ENCODE data around the gene HERC6. TPM values are rescaled to one million over a fixed set of nuclear protein-coding genes. Genes with fewer than 3 reads are reported as not detected.
"Not testable (repeated sequence)": the region's sequence is repeated elsewhere in the genome, so short reads cannot be mapped to it uniquely, and the experiment has no call there.

HERC6 gene
- total and polyA plus RNA-seq, 2 donors from 2014 or later: 7.4 to 15.7 TPM

- Histone ChIP-seq H3K9me3 (ENCODE audit: control insufficient read depth in 2 of 3, insufficient read depth in 1 of 3, low read length in 3 of 3) (no peaks in the 10 kb centered on the region), H3K27ac (ENCODE audit: low read depth in 2 of 2, low read length in 2 of 2) (no peak overlapping the region), H3K4me1 (ENCODE audit: control insufficient read depth in 2 of 3, insufficient read depth in 2 of 3, low read depth in 1 of 3, low read length in 3 of 3) (no peaks in the 10 kb centered on the region), H3K27me3 (ENCODE audit: control insufficient read depth, insufficient read depth, low read length) (no peaks in the 10 kb centered on the region), H3K36me3 (ENCODE audit: control insufficient read depth in 2 of 3, insufficient read depth in 3 of 3, low read length in 3 of 3) (peaks cover 0 to 3% (median 0%) of the 10 kb centered on the region in 3 donors), H3K4me3 (ENCODE audit: low read length in 3 of 3) (no peak overlapping the region), H3K9ac (ENCODE audit: low read length in 3 of 3) (no peak overlapping the region)
- TF ChIP-seq, protein P1, sequence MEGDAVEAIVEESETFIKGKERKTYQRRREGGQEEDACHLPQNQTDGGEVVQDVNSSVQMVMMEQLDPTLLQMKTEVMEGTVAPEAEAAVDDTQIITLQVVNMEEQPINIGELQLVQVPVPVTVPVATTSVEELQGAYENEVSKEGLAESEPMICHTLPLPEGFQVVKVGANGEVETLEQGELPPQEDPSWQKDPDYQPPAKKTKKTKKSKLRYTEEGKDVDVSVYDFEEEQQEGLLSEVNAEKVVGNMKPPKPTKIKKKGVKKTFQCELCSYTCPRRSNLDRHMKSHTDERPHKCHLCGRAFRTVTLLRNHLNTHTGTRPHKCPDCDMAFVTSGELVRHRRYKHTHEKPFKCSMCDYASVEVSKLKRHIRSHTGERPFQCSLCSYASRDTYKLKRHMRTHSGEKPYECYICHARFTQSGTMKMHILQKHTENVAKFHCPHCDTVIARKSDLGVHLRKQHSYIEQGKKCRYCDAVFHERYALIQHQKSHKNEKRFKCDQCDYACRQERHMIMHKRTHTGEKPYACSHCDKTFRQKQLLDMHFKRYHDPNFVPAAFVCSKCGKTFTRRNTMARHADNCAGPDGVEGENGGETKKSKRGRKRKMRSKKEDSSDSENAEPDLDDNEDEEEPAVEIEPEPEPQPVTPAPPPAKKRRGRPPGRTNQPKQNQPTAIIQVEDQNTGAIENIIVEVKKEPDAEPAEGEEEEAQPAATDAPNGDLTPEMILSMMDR (IDR thresholded peaks at IDR 0.05; ENCODE audit: borderline replicate concordance, extremely low read depth, insufficient read depth): no peak
- FAIRE-seq: no peak
- intact Hi-C loops (cut with DNase I): no loop called here
- peak in 1 of 5 donors; percentile 19 for DNase-seq
Measured at GRCh38 chr4:88445252-88445651, 66.6 kb downstream of the HERC6 start.

- DNase-seq (no peak), FAIRE-seq (no peak)
- Histone ChIP-seq H3K27ac (ENCODE audit: low read depth in 2 of 2, low read length in 2 of 2) (no peak overlapping the region), H3K36me3 (ENCODE audit: control insufficient read depth in 2 of 3, insufficient read depth in 3 of 3, low read length in 3 of 3) (peaks cover 0 to 1% (median 0%) of the 10 kb centered on the region in 3 donors), H3K9ac (ENCODE audit: low read length in 3 of 3) (no peak overlapping the region), H3K9me3 (ENCODE audit: control insufficient read depth in 2 of 3, insufficient read depth in 1 of 3, low read length in 3 of 3) (no peaks in the 10 kb centered on the region), H3K4me3 (ENCODE audit: low read length in 3 of 3) (no peak overlapping the region), H3K4me1 (ENCODE audit: control insufficient read depth in 2 of 3, insufficient read depth in 2 of 3, low read depth in 1 of 3, low read length in 3 of 3) (no peaks in the 10 kb centered on the region), H3K27me3 (ENCODE audit: control insufficient read depth, insufficient read depth, low read length) (no peaks in the 10 kb centered on the region)
- TF ChIP-seq, protein P1 (IDR thresholded peaks at IDR 0.05; ENCODE audit: borderline replicate concordance, extremely low read depth, insufficient read depth): no peak
- intact Hi-C loops (cut with DNase I): no loop called here
Measured at GRCh38 chr4:88446124-88446523, 67.5 kb downstream of the HERC6 start.

DNA sequence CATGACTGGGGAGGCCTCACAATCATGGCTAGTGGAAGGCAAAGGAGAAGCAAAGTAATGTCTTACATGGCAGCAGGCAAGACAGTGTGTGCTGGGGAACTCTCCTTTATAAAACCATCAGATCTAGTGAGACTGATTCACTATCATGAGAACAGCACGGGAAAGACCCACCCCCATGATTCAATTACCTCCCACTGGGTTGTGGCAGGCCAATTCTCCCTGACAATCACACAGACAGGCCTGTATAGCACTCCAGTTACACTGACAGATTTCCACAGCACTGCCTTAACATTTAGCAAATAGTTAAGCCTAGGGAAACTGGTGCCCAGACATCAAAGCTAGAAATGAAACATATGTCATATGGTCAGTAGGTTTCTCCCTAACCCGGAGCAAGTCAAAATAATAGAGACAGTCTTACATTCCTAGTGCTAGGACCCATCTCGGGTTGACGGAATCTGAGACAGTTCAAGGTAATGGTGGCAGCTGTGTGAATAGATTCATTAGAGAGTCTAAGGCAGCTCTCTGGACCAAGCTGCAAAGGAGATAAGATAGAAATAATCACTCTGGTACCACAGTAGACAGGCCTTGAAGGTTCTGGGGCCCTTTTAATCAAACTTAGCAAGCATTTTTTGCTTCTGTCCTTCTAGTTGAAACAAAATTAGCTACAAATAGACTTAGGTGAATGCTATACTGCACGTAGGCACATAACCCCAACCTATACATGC, 68.9 kb downstream of the HERC6 start:
- DNase-seq (no peak), FAIRE-seq (no peak)
- intact Hi-C loops (cut with DNase I): no loop called here
- Histone ChIP-seq H3K4me3 (ENCODE audit: low read length in 3 of 3) (no peak overlapping the region), H3K9ac (ENCODE audit: low read length in 3 of 3) (no peak overlapping the region), H3K27me3 (ENCODE audit: control insufficient read depth, insufficient read depth, low read length) (no peaks in the 10 kb centered on the region), H3K9me3 (ENCODE audit: control insufficient read depth in 2 of 3, insufficient read depth in 1 of 3, low read length in 3 of 3) (no peaks in the 10 kb centered on the region), H3K27ac (ENCODE audit: low read depth in 2 of 2, low read length in 2 of 2) (no peak overlapping the region), H3K4me1 (ENCODE audit: control insufficient read depth in 2 of 3, insufficient read depth in 2 of 3, low read depth in 1 of 3, low read length in 3 of 3) (no peaks in the 10 kb centered on the region), H3K36me3 (ENCODE audit: control insufficient read depth in 2 of 3, insufficient read depth in 3 of 3, low read length in 3 of 3) (no peaks in the 10 kb centered on the region)
- TF ChIP-seq, protein P1 (IDR thresholded peaks at IDR 0.05; ENCODE audit: borderline replicate concordance, extremely low read depth, insufficient read depth): no peak

DNA sequence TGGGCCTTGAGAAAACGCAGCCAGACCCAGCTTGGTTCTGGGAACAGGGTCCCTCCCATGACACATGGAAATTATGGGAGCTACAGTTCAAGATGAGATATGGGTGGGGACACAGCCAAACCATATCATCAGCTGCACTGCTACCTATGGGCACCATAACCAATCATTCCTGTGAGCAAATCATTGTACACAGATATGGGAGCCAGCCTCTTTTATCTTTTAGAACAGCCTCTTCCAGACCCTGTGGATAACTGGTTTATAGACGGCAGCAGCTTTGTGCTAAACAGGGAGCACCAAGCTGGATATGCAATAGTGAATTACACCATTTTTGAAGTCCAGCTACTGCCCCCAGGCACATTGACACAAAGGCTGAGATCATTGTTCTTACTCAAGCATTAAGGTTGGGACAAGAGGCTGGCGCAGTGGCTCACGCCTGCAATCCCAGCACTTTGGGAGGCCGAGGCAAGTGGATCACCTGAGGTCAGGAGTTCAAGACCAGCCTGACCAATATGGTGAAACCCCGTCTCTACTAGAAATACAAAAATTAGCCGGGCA, 69.6 kb downstream of the HERC6 start:
- H3K36me3 ChIP-seq (ENCODE audit: control insufficient read depth in 2 of 3, insufficient read depth in 3 of 3, low read length in 3 of 3); H3K9me3 ChIP-seq (ENCODE audit: control insufficient read depth in 2 of 3, insufficient read depth in 1 of 3, low read length in 3 of 3); H3K9ac ChIP-seq (ENCODE audit: low read length in 3 of 3); H3K27me3 ChIP-seq (ENCODE audit: control insufficient read depth, insufficient read depth, low read length); H3K4me1 ChIP-seq (ENCODE audit: control insufficient read depth in 2 of 3, insufficient read depth in 2 of 3, low read depth in 1 of 3, low read length in 3 of 3); DNase-seq; H3K4me3 ChIP-seq (ENCODE audit: low read length in 3 of 3); FAIRE-seq; H3K27ac ChIP-seq (ENCODE audit: low read depth in 2 of 2, low read length in 2 of 2); intact Hi-C loops (cut with DNase I): not testable (repeated sequence)
